HG02759 (cell line): Measurements from ENCODE around the gene CMC2.

Experiments
- ATAC-seq: cut with Tn5 transposase; IDR thresholded peaks from one replicate; pipeline ENCODE4 v1.9.1; 2021; ENCODE audit warnings: mild to moderate bottlenecking, moderate library complexity; ENCODE audit not compliant: unreplicated experiment

The CMC2 gene

DNA sequence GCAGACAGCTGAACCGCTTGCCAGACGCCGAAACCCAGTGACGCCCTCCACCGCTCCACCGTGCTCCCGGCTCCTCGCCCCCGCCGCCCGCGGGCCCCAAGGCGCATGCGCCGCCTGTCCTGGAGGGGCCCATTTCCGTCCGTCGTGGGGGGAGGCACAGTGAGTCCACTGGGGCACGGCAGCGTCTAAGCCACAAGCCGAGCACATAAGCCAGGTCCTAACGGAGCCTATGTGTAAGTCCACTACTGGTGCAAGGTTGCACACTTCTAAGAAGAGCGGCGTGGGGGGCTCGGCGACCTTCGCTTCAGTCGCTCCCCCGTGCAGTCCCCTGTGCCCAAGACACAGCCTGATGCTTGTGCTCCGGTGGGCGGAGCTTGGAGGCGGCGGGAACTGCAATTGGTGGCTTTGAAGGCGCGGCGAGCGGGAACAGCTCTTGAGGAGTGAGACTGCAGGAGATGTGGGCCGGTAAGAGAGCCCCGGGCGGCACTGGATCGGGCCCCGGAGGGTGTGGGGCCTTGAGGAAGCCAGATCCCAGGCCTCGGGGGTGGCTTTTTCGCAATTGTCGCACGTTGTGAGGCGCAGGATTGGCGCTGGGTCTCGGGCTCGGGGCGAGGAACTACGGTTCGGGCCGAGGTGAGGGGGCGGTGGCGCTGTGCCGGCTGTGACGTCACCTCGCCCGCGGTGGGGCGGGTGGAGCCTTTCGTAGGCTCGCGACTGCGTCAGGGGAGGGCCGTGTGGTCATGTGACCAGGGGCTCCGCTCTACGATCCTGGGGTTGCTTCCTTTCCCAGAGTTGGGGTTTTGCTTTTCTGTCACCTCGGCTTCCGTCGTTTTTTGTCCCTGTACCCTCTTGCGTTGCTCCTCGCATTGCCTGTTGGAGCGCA, at the start of gene CMC2, which contains the start of gene CENPN:
CMC2 (minus strand) TSS at position 73 of the 883 bp plus-strand sequence. CDS start 9,491 bp downstream, outside the sequence.
CENPN (plus strand) TSS at position 402 of the 883 bp plus-strand sequence. CDS start 4,726 bp downstream, outside the sequence.
- peak; percentile 88 for ATAC-seq

- ATAC-seq, result no peak
These were observed 47.1 kb upstream of the CMC2 start for GRCh38 chr16:81053761-81054160.

DNA sequence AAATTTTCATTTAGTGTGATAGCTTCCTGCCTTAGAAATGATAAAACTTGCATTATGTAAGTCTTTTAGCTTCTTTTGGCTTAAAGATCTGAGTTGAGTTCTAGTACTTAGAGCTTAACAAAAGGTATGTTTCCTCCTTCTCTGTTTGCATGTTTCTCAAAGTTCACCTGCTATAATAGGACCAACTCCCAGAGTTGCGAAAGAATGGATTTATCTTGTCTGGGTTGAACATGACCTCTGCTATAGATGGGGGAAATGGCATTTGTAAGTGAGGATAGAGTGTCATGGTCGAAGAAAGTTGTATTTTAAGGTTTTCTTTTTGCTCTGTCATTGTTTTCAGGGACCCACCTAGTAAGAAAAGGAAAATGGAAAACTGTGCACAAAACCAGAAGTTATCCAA, 36.1 kb upstream of the CMC2 start:
- no peak for ATAC-seq

- ATAC-seq, result no peak
These were observed 35.0 kb upstream of the CMC2 start for GRCh38 chr16:81041696-81042095.

GRCh38 chr16:81040842-81041241, 34.2 kb upstream of the CMC2 start:
- ATAC-seq, result no peak

DNA sequence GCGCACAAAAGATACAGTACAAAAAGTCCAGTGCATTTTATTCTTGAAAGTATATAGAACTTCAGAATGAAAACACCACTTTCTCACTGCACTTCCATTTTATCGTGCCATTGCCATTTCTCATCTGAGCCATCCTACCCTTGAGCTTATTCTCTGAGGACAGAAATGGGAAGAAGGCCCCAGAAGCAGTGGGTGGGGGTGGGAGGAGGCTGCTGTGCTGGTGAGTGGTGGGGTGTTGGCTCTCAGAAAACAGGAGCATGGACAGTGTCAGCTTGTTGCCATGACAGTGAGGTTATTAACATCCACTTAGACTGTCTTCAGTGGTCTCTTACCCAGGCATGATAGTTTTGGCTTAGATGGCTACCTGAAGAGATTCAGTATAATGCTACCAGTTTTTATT, 33.4 kb upstream of the CMC2 start:
- no peak for ATAC-seq

DNA sequence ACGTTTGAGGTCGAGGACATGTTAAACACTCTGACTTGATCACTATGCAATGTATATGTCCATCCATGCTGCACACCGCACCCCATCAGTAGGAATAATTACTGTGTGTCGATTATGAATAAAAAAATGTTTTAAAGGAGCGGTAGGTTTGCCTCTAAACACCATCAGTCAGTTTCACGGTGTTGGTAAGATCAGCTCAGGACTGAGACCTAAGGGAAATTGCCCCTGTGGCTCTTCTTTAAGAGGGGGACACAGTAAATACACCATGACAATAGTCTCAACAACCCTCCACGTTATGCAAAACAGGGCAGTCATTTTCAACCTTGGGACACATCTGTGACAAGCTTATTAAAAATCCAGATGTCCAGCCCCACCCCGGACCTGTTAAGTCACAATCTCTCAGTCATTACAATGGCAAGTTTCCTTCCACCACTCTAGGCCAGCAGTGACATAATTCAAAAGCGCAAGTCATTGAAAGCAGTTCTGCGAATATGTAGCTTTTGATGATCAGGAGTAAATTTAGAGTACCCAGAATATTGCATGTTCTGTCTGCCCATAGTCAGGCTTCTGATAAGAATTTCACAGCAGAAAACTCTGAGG, 30.2 kb upstream of the CMC2 start:
- no peak for ATAC-seq

DNA sequence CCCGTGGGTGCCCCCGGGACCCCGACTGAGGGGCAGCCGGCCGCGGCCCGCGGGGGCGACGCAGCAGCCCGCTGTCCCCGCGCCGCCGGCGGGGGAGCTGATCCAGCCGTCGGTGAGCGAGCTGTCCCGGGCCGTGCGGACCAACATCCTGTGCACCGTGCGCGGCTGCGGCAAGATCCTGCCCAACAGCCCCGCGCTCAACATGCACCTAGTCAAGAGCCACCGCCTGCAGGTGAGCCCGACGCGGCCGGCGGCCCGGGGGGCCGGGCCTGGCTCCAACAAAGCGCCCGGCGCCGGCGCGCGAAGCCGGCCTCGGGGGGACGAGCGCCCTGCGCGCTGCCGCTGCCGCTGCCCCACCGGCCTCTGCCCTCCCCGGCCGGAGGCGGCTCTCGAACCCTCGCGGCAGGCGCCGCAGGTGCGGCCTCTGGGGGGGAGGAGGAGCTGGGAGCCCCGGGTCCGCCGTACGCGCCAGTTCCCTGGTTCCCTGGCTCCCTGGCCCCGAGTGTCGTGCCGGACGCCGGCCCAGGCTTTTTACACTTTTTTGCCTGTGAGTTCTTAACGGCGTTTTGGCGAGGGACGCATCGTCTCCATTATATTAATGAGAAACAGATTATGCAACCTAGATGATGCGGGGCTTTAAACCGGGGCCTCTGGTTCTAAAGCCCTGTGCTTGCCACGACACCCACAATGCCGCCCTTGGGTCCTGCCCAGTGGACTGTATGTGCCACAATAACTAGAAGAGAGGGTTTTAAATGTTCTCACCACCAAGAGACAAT, 29.5 kb upstream of the CMC2 start:
- ATAC-seq, result peak; percentile 65

DNA sequence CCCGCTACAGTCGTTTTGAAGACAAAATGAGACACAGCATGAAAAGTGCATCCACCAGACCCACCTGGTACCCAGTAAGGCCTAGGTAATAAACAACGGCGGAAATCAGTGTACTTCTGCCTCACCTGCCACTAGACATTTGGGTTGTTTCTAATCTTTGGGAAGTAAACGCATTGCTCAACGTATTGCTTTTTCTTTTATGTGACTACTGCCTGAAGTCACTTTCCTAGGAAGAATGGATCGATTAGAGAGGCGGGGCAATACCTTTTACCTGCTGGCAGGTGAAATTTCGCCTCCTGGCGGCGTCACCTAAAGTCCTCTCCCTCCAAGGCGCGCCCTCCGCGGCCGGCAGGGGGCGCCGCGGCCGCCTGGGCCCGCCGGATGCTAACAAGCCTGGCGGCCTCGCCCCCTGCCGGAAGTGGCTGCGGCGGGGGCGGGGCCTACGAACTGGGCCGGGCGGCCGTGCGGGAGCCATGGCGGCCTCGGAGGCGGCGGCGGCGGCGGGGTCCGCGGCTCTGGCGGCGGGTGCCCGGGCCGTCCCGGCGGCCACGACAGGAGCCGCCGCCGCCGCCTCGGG, 28.8 kb upstream of the CMC2 start, which contains the start of gene ATMIN:
ATMIN (plus strand) TSS at position 445 of the 577 bp plus-strand sequence; CDS start at position 474, 29 bp downstream.
- peak; percentile 92 for ATAC-seq

- no peak for ATAC-seq
These were observed 23.4 kb upstream of the CMC2 start for GRCh38 chr16:81029930-81030604.

- no peak for ATAC-seq
These were observed 19.7 kb upstream of the CMC2 start for GRCh38 chr16:81026429-81026828.

- no peak for ATAC-seq
These were observed 11.8 kb upstream of the CMC2 start for GRCh38 chr16:81018496-81018895.

- no peak for ATAC-seq
These were observed 8.0 kb upstream of the CMC2 start for GRCh38 chr16:81014672-81015071.

GRCh38 chr16:81012974-81013373, 6.3 kb upstream of the CMC2 start:
- ATAC-seq, result no peak

GRCh38 chr16:81008505-81008789, 1.8 kb upstream of the CMC2 start:
- no peak for ATAC-seq

- peak; percentile 33 for ATAC-seq
These were observed 373 bp downstream of the CMC2 start for GRCh38 chr16:81006211-81006812.

- ATAC-seq, result no peak
These were observed 999 bp downstream of the CMC2 start for GRCh38 chr16:81005610-81006161.

DNA sequence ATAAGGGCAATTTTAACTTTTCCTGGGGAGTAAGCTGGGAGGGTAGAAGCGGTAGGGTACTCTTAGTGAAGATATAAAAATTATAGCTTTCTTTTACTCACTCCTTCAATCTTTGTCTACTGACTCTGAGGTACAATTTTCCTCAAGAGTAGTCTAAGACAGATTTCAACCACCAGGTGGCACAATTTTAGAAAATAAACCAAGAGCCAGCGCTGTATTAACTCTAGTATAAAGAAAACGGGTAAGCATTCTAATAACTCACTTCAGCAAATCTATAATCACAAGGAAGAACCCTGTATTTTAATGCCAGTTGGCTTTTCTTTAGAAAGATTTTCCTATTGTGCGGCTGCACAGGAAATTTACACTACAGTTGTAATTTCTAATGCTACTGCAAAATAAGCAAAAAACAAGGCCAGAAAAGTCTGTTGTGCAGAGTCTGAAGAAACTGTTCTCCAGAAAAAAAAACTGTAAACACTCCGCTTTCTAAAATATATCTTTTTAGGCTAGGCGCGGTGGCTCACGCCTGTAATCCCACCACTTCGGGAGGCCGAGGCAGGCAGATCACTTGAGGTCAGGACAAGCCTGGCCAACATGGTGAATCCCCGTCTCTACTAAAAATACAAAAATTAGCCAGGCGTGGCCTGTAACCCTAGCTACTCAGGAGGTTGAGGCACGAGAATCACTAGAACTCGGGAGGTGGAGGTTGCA, 1.9 kb downstream of the CMC2 start:
- ATAC-seq, result no peak
